Fibroblast of skin of scalp (primary cell): ENCODE data around the gene ZNF878. TPM values are rescaled to one million over a fixed set of nuclear protein-coding genes. Genes with fewer than 3 reads are reported as not detected.
"Not testable (repeated sequence)": the region's sequence is repeated elsewhere in the genome, so short reads cannot be mapped to it uniquely, and the experiment has no call there.

Source experiments
- DNase-seq: peaks from one replicate; pipeline ENCODE4 v3.0.0-alpha.2; 2013
- polyA plus RNA-seq, 2 experiments: library from polyadenylated mRNA; unstranded; fragments of 120-200 nt; gene quantifications; one replicate each; pipeline ENCODE4 v1.2.1, GENCODE V29; 2013; ENCODE audit not compliant: insufficient read length in 2 of 2

ZNF878 gene
- polyA plus RNA-seq (2013, experiment 1 of 2; ENCODE audit: insufficient read length): 0.25 TPM
- 0.32 TPM for polyA plus RNA-seq (2013, experiment 2 of 2; ENCODE audit: insufficient read length)

DNA sequence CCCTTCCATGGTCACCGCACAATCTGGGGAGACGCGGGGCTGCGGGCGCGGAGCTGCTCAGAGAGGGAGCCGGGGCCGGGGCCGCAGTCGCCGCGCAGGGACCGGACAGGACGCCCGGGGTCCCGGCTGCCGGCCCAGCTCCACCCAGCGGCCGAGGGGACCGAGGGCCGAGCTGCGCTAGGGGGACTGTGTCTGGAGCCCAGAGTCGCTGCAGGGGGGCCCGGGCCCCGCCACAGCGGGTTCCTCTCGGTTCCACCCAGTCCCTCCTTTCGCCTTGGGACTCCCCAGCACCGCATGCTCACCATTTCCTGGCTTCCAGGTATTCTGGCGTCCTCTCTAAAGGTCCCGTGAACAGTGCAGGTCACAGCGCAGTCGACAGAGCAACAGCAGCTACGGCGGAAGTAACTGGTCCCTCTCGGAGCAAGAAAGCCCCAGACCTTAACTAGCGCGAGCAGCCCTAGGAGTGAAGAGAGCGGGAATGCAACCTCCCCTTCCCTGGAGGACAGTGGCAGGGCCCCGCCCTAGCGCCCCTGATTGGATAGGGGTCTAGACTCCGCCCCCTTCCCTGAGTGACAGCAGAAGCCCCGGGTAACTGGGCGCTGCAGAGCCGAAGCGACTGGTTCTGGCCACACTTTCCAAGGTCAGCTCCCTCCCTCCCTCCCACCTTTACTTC, at the start of gene ZNF878:
ZNF878 (minus strand) TSS at position 465 of the 673 bp plus-strand sequence; CDS start at position 305, 160 bp downstream.
- DNase-seq: peak; percentile 91

- DNase-seq: no peak
Measured at GRCh38 chr19:12098040-12098439, 45.3 kb upstream of the ZNF878 start.

DNA sequence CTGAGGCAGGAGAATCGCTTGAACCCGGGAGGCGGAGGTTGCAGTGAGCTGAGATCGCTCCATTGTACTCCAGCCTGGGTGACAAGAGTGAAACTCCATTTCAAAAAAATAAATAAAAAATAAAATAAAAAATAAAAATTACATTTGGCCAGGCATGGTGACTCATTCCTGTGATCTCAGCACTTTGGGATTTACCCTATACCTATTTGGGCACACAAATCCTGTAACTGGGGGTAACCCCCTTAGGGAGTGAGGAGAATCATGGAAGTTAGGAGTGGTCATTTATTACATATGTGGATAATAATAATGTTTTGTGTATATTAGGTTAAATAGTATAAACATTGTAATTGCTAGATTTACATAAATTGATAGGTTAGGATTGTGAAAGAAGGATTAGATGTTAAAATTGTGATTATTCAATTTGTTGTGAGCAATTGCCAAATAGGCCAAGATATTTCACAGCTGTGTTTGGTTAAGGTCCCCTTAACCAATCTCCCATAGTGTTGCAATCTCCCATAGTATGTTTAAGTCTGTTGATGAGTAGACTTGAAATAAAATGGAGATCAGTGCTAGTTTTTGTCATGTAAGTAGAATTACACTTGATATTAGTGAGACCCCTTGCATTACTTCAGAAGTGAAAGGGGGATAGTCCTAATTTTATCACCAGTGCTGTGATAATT, 42.5 kb upstream of the ZNF878 start:
- DNase-seq: no peak

DNA sequence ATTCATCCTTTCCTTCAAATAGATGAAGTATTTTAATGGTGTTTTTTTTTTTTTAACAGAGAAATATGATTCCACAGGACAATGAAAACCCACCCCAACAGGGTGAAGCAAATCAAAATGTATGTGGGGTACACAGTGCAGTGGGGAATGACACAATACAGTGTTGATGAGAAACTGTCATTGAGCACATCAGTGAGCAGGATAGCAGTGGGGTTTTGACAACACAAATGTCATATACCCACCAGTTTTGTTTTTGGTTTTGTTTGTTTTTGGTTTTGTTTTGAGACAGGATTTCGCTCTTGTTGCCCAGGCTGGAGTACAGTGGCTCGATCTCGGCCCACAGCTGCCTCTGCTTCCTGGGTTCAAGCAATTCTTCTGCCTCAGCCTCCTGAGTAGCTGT, 41.0 kb upstream of the ZNF878 start:
- DNase-seq: no peak

DNA sequence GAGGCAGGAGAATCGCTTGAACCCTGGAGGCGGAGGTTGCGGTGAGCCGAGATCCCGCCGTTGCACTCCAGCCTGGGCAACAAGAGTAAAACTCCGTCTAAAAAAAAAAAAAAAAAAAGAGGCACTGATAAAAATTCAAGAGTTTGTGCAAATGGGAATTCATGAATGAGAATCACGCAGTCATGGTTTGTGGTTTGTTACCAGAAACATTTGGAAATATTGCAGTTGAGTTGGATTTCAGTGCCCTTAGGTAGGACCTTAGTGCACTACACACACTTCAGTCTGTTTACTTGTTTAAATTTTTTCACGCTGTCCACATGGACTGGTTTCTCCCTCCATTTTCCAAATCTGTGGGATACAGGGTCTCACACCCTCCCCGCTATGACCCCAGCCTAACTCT, 40.2 kb upstream of the ZNF878 start:
- peak; percentile 9 for DNase-seq

DNA sequence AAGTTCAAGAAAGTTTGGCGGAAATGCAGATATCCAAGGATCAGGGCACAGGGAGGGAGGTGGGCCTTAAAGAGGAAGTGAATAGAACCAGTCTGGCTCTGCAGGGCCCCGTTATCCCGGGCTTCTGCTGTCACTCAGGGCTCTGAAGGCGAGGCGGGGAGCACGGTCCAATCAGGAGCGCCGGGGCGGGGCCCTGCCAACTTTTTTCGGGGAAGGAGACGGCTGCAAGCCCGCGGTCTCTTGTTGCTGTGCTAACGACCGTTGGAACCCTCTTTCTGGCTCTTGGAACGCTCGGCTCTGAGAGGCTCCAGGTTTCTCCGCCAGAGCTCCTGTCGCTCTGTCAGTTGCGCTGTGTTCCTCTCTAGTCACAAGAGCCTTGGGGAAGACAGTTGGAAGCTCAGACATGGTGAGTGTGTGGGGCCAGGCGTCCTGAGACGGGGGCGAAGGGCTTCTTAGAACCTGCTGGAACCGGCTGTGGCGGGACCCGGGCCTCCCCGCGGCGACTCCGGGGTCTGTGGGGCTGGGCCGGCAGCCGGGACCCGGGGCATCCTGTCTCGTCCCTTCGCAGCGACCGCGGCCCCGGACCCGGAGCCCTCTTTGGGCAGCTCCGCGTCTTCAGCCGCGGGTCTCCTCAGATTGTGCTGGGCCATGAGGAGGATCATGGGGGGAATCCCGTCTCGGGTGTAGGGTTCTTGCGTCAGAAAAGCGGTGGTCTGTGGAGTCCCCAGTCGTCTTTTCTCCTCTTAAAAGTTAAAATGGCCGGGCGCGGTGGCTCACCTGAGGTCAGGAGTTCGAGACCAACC, 39.5 kb upstream of the ZNF878 start:
- peak; percentile 92 for DNase-seq

- peak; percentile 52 for DNase-seq
Measured at GRCh38 chr19:12090807-12091206, 38.0 kb upstream of the ZNF878 start.

GRCh38 chr19:12085074-12085818, 32.5 kb upstream of the ZNF878 start:
- DNase-seq: no peak

GRCh38 chr19:12083336-12083735, 30.6 kb upstream of the ZNF878 start:
- DNase-seq: not testable (repeated sequence)

- DNase-seq: no peak
Measured at GRCh38 chr19:12077375-12077774, 24.6 kb upstream of the ZNF878 start.

GRCh38 chr19:12076331-12076730, 23.6 kb upstream of the ZNF878 start:
- not testable (repeated sequence) for DNase-seq

DNA sequence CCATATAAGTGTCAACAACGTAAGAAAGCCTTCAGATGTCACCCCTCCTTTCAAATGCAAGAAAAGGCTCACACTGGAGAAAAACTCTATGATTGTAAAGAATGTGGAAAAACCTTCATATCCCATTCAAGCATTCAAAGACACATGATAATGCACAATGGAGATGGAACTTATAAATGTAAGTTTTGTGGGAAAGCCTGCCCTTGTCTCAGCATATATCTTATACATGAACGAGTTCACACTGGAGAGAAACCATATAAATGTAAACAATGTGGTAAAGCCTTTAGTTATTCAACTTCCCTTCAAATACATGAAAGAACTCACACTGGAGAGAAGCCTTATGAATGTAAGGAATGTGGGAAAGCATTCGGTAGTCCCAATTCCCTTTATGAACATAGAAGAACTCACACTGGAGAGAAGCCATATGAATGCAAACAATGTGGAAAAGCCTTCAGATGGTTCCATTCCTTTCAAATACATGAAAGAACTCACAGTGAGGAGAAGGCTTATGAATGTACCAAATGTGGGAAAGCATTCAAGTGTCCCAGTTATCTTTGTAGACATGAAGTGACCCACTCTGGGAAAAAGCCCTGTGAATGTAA, 22.9 kb upstream of the ZNF878 start:
- no peak for DNase-seq

DNA sequence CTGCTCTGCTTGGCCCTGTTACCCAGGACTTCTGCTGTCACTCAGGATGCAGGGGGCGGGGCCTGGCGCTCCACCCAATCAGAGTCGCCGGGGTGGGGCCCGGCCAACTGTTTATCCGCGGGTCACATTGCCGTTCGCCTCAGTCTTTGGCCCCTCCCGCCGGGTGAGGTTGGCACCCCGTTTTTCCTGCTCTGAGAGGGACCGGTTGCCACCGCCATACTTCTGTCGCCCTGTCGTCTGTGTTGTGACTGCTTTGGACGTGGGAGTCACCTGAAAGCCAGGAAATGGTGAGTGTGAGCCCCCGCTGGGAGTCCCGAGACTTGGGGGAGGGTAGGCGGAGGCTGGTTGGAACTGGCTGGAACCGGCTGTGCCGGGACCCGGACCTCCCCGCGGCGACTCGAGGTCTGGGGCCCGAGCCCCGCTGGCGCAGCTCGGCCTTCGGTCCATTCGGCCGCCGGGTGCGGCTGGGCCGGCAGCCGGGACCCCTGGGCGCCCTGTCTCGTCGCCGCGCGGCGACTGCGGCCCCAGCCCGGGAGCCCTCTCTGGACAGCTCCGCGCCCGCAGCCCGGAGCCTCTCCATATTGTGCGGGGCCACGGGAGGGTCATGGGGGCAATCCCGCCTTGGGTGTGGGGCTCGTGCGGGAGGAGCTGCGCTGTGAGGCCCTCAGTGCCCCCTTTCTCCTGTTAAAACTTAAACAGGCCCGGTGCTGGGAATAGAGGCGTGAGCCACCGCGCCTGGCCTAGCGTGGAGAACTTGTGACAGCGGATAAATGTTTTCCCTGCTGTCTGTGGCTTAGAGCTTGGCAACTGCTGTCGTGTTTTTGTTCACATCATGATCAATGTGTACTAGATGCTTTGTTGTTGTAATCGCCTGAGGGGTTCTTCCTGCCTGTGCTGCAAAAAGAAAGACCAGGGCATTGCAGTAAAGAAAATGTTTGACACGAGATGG, 12.1 kb upstream of the ZNF878 start, which contains the start of gene ZNF844:
ZNF844 (plus strand) TSS at position 142 of the 949 bp plus-strand sequence; CDS start at position 285, 143 bp downstream.
- peak; percentile 85 for DNase-seq

DNA sequence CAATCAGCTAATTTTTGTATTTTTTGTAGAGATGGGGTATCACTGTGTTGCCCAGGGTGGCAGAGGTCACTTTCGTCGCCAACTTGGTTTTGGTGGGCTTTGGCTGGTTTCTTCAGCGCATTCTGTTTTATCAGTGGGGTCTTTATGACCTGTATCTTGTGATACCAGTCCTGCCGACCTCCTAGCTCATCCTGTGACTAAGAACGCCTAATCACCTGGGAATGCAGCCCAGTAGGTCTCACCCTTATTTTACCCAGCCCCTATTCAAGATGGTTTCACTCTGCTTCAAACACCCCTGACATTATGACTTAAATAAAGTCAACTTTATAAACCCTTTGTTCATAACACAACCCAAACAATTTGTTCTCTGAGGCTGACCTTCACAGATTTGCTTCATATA, 3.0 kb upstream of the ZNF878 start:
- no peak for DNase-seq

DNA sequence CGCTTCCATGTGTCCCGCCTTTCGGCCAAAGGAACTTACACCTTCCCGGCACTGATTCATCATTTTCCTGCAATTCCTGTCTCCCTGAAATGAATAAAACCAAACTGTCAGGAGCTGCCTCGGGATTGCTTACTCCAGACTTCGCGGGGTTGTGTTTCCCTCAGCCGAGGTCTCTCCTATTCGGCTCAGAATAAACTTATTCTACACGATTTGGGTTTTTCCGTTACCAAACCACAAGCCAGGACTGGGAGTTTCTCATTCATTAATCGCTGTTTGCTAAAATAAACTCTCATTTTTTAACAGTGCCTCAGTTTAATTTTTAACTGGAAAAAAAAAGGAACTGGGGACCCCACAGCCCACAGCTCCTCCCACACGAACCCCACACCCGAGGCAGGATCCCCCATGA, 667 bp downstream of the ZNF878 start:
- DNase-seq: no peak

- no peak for DNase-seq
Measured at GRCh38 chr19:12047868-12048267, 4.9 kb downstream of the ZNF878 start.

GRCh38 chr19:12043752-12044422, 8.9 kb downstream of the ZNF878 start:
- DNase-seq: no peak

DNA sequence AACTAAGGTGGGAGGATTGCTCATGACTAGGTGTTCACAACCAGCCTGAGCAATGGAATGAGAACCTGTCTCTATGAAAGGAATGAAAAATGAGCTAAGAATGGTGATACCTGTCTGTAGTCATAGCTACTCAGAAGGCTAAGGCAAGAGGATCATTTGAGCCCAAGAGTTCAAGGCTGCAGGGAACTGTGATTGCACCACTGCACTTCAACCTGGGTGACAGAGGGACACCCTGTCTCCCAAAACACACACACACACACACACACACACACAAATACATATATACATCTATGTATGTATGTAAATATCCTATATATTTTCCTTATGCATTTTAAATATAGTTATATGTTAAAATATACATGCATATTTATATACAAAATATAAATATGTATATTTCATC, 9.9 kb downstream of the ZNF878 start:
- DNase-seq: no peak

DNA sequence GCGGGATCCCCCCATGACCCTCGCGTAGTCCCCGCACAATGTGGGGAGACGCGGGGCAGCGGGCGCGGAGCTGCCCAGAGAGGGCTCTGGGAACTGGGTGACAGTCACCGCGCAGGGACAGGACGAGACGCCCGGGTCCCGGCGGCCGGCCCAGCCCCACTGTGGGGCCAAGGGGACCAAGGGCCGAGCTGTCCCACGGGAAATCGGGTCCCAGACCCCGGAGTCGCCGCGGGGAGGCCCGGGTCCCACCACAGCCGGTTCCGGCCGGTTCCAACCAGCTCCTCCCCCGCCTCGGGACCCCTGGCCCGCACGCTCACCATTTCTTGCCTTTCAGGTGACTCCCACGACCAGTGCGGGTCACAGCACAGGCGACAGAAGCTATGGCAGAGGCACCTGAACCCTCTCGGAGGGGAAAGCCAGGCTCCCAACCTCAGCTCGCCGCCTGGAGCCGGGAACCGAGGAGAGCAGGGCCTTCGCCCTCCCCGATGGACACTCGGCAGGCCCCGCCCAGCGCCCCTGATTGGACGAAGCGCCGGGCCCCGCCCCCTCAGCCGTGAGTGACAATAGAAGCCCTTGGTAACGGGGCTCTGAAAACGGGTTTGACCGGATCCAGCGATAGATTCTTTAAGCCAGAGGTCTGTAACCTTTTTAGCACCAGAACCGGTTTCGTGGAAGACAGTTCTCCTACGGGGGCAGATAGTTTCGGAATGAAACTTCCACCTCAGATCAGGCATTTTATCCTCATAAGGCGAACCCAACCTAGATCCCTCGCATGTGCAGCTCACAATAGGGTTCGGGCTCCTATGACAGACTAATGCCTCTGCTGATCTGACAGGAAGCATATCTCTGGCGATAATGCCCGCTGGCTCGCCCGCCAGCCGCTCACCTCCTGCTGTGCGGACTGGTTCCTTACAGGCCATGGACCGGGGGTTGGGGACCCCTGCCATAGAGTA, 17.3 kb downstream of the ZNF878 start, which contains the start of gene ZNF433:
ZNF433 (minus strand) TSS at position 460 of the 953 bp plus-strand sequence; CDS start at position 320, 140 bp downstream.
- DNase-seq: peak; percentile 85
